Measurements from ENCODE around the gene IYD. TPM values are rescaled to one million over a fixed set of nuclear protein-coding genes. Genes with fewer than 3 reads are reported as not detected.

The IYD gene
- total and polyA plus RNA-seq, 7 experiments from 2014 or later: not detected

GRCh38 chr6:150394053-150394898 lies 25.5 kb downstream of the IYD start:
- Histone ChIP-seq H3K36me3 (ENCODE audit: control insufficient read depth in 2 of 3, insufficient read depth in 3 of 3, low read length in 3 of 3) (no peaks in the 10 kb centered on the region), H3K4me3 (ENCODE audit: low read length) (no peak overlapping the region), H3K9me3 (ENCODE audit: control insufficient read depth in 2 of 3, low read length in 3 of 3) (no peaks in the 10 kb centered on the region), H3K27me3 (ENCODE audit: control insufficient read depth in 2 of 2, insufficient read depth in 2 of 2, low read length in 2 of 2) (no peaks in the 10 kb centered on the region), H3K4me1 (ENCODE audit: control insufficient read depth in 2 of 2, insufficient read depth in 2 of 2, low read length in 2 of 2) (no peaks in the 10 kb centered on the region), H3K27ac (ENCODE audit: low read depth, low read length) (no peak overlapping the region)
- ATAC-seq (no peak), DNase-seq (no peak)
- Mint-ChIP-seq H3K9me3 (no peaks in the 10 kb centered on the region), H3K4me3 (no peak overlapping the region), H3K27ac (no peak overlapping the region), H3K4me1 (peaks cover 0 to 2% (median 0%) of the 10 kb centered on the region in 7 donors), H3K36me3 (no peaks in the 10 kb centered on the region), H3K27me3 (peaks cover 7 to 16% (median 12%) of the 10 kb centered on the region in 5 donors)
- CTCF ChIA-PET: interaction anchor here (0.6 to 1.6 kb wide), 3 partner anchors 10 to 1895 kb away, joined by 3 read pairs; no protein-coding TSS in a partner anchor
- intact Hi-C loops (cut with micrococcal nuclease): loop anchor here (2.0 to 10.0 kb wide), 2 partner anchors 313 to 459 kb away; no protein-coding TSS in a partner anchor
- POLR2A ChIA-PET: no interaction called here

GRCh38 chr6:150394899-150395295 lies 26.1 kb downstream of the IYD start:
- DNase-seq (no peak), ATAC-seq (no peak)
- H3K4me3 ChIP-seq (ENCODE audit: low read length): no peak overlapping the region
- H3K27me3 ChIP-seq (ENCODE audit: control insufficient read depth in 2 of 2, insufficient read depth in 2 of 2, low read length in 2 of 2): no peaks in the 10 kb centered on the region
- peak overlapping the region in 1 of 10 donors; percentile 6 for H3K4me3 Mint-ChIP-seq
- ChIA-PET CTCF (interaction anchor here (0.6 to 1.6 kb wide), 5 partner anchors 9 to 315 kb away, joined by 3 to 7 read pairs (median 3); no protein-coding TSS in a partner anchor), POLR2A (no interaction called here)
- no peaks in the 10 kb centered on the region for H3K4me1 ChIP-seq (ENCODE audit: control insufficient read depth in 2 of 2, insufficient read depth in 2 of 2, low read length in 2 of 2)
- peaks cover 0 to 2% (median 0%) of the 10 kb centered on the region in 7 donors for H3K4me1 Mint-ChIP-seq
- H3K9me3 ChIP-seq (ENCODE audit: control insufficient read depth in 2 of 3, low read length in 3 of 3): no peaks in the 10 kb centered on the region
- intact Hi-C loops (cut with micrococcal nuclease): loop anchor here (1.0 to 10.0 kb wide), 3 partner anchors 314 to 460 kb away; no protein-coding TSS in a partner anchor
- H3K36me3 Mint-ChIP-seq: no peaks in the 10 kb centered on the region
- no peak overlapping the region for H3K27ac ChIP-seq (ENCODE audit: low read depth, low read length)
- H3K27me3 Mint-ChIP-seq: peaks cover under 1 to 15% (median 9%) of the 10 kb centered on the region in 5 donors
- H3K27ac Mint-ChIP-seq: no peak overlapping the region
- no peaks in the 10 kb centered on the region for H3K36me3 ChIP-seq (ENCODE audit: control insufficient read depth in 2 of 3, insufficient read depth in 3 of 3, low read length in 3 of 3)
- H3K9me3 Mint-ChIP-seq: no peaks in the 10 kb centered on the region

DNA sequence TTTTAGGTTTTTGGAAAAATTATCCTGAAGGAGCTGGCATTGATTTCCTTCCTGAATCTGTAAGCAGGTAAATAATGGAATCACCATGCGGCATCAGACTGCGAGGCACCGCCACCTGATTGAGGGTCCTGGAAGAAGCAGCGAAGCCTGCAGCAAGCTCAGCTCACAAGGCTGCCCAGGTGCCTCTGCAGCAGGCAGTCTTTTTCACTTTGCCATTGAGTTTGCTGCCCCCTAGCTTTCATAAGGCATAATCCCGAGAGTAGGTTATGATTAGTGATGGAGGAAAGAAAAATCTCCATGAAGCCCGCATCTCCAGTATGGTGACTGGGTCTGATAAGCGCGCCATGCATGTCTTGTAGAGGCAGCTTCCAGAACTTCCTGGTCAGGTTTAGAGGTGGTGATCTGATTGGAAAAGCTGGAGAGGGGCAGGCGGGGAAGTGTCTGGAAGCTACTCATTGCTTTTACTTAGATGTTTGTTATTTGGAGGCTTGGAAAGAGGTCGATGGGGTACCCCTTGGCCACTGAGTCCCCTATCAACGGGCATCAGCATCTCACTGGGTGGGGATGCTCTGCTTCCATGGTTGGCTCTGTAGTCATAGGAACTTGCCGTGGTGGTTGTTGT lies 26.7 kb downstream of the IYD start:
- intact Hi-C loops (cut with micrococcal nuclease): loop anchor here (1.0 to 10.0 kb wide), 3 partner anchors 315 to 461 kb away; no protein-coding TSS in a partner anchor
- Histone ChIP-seq H3K4me3 (ENCODE audit: low read length) (no peak overlapping the region), H3K27ac (ENCODE audit: low read depth, low read length) (no peak overlapping the region), H3K36me3 (ENCODE audit: control insufficient read depth in 2 of 3, insufficient read depth in 3 of 3, low read length in 3 of 3) (no peaks in the 10 kb centered on the region), H3K4me1 (ENCODE audit: control insufficient read depth in 2 of 2, insufficient read depth in 2 of 2, low read length in 2 of 2) (no peaks in the 10 kb centered on the region), H3K9me3 (ENCODE audit: control insufficient read depth in 2 of 3, low read length in 3 of 3) (no peaks in the 10 kb centered on the region), H3K27me3 (ENCODE audit: control insufficient read depth in 2 of 2, insufficient read depth in 2 of 2, low read length in 2 of 2) (no peaks in the 10 kb centered on the region)
- POLR2A ChIA-PET: no interaction called here
- no peak overlapping the region for H3K27ac Mint-ChIP-seq
- no peaks in the 10 kb centered on the region for H3K9me3 Mint-ChIP-seq
- H3K4me3 Mint-ChIP-seq: no peak overlapping the region
- H3K4me1 Mint-ChIP-seq: peaks cover 0 to 2% (median 0%) of the 10 kb centered on the region in 7 donors
- CTCF ChIA-PET: interaction anchor here (0.6 to 1.6 kb wide), 6 partner anchors 8 to 420 kb away, joined by 3 to 7 read pairs (median 3); no protein-coding TSS in a partner anchor
- ATAC-seq (peak; percentile 66), DNase-seq (peak in 4 of 9 donors; percentile 14 to 27 (median 19))
- H3K36me3 Mint-ChIP-seq: no peaks in the 10 kb centered on the region
- H3K27me3 Mint-ChIP-seq: peaks cover 0 to 14% (median 11%) of the 10 kb centered on the region in 5 donors

DNA sequence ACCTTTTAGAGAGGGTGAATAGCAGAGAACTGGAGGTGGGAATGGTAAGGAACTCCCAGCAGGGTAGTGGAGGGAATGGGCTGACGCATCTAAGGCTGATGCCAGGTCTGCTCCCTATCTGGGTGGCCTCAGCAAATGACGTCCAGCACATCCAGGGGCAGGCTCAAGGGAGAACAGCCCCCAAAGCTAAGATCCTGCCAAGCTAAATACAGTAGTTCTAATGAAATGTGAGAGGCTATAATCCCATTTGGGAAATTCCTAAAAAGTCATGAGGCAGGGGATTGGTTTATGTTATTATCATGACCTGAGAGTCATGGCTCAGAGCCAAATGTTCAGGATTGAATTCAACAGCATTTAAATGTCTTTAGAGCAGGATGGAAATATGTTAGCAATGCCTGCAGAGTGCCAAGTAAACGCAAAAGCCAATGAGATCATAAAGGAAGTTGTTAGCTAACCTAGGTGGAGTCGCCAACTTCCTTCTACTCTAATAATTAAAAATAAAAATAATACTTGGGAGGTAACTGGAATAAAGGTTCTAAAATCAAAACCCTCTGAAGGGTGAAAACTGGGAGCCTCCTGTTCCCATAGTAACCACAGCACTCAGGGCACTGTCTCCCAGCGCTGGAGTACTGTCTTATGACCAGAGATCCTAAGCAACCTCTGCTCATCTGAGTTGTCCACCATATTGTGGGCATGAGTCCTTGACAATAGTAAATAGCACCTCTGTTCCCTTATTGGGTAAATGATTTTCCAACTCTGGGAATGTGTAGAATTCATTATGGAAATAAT lies 34.8 kb downstream of the IYD start:
- DNase-seq (no peak), ATAC-seq (no peak)
- no peak overlapping the region for H3K4me3 ChIP-seq (ENCODE audit: low read length)
- no peaks in the 10 kb centered on the region for H3K9me3 ChIP-seq (ENCODE audit: control insufficient read depth in 2 of 3, low read length in 3 of 3)
- ChIA-PET POLR2A (no interaction called here), CTCF (interaction anchor here (0.6 kb wide), 1 partner anchor 8 kb away, joined by 3 read pairs; no protein-coding TSS in a partner anchor)
- H3K27me3 ChIP-seq (ENCODE audit: control insufficient read depth in 2 of 2, insufficient read depth in 2 of 2, low read length in 2 of 2): peaks cover 0 to 3% of the 10 kb centered on the region in 2 donors
- H3K27ac ChIP-seq (ENCODE audit: low read depth, low read length): no peak overlapping the region
- H3K36me3 ChIP-seq (ENCODE audit: control insufficient read depth in 2 of 3, insufficient read depth in 3 of 3, low read length in 3 of 3): no peaks in the 10 kb centered on the region
- Mint-ChIP-seq H3K4me3 (no peak overlapping the region), H3K36me3 (no peaks in the 10 kb centered on the region), H3K27me3 (peaks cover 2 to 42% (median 26%) of the 10 kb centered on the region in 5 donors), H3K4me1 (no peaks in the 10 kb centered on the region), H3K9me3 (peaks cover 0 to 24% (median 9%) of the 10 kb centered on the region in 11 donors), H3K27ac (no peak overlapping the region)
- H3K4me1 ChIP-seq (ENCODE audit: control insufficient read depth in 2 of 2, insufficient read depth in 2 of 2, low read length in 2 of 2): no peaks in the 10 kb centered on the region
- intact Hi-C loops (cut with micrococcal nuclease): no loop called here

GRCh38 chr6:150406948-150407347 lies 38.1 kb downstream of the IYD start:
- Histone ChIP-seq H3K4me1 (ENCODE audit: control insufficient read depth in 2 of 2, insufficient read depth in 2 of 2, low read length in 2 of 2) (no peaks in the 10 kb centered on the region), H3K4me3 (ENCODE audit: low read length) (no peak overlapping the region), H3K36me3 (ENCODE audit: control insufficient read depth in 2 of 3, insufficient read depth in 3 of 3, low read length in 3 of 3) (no peaks in the 10 kb centered on the region), H3K9me3 (ENCODE audit: control insufficient read depth in 2 of 3, low read length in 3 of 3) (no peaks in the 10 kb centered on the region), H3K27ac (ENCODE audit: low read depth, low read length) (no peak overlapping the region), H3K27me3 (ENCODE audit: control insufficient read depth in 2 of 2, insufficient read depth in 2 of 2, low read length in 2 of 2) (peaks cover 0 to 1% of the 10 kb centered on the region in 2 donors)
- no peak overlapping the region for H3K4me3 Mint-ChIP-seq
- H3K9me3 Mint-ChIP-seq: peaks cover 0 to 24% (median 9%) of the 10 kb centered on the region in 11 donors
- intact Hi-C loops (cut with micrococcal nuclease): no loop called here
- POLR2A ChIA-PET: no interaction called here
- H3K4me1 Mint-ChIP-seq: no peaks in the 10 kb centered on the region
- no peaks in the 10 kb centered on the region for H3K36me3 Mint-ChIP-seq
- CTCF ChIA-PET: interaction anchor here (1.3 kb wide), 1 partner anchor 11 kb away, joined by 4 read pairs; no protein-coding TSS in a partner anchor
- ATAC-seq (no peak), DNase-seq (no peak)
- H3K27ac Mint-ChIP-seq: no peak overlapping the region
- H3K27me3 Mint-ChIP-seq: peaks cover 14 to 42% (median 28%) of the 10 kb centered on the region in 5 donors

DNA sequence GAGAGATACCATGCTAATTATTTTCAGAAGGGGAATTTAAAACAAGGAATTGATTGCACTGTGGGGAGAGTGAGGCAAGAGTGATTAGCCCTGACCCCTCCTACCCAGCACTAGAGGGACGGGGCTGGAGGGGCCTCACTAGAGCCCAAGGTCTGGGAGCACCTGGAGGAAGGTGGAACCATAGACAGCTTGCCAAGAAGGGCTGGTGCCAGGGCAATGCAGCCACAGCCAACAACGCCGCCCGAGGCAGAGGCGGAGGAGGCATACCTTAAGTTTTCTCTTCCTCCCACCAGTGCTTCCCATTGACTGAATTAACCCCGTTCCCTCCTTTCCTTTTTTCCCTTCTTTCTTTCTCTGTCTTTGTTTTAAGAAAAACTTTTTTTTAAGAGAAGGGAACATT lies 40.0 kb downstream of the IYD start:
- CTCF ChIA-PET: no interaction called here
- ATAC-seq (no peak), DNase-seq (no peak)
- intact Hi-C loops (cut with micrococcal nuclease): no loop called here
- Mint-ChIP-seq H3K27me3 (peaks cover 26 to 43% (median 38%) of the 10 kb centered on the region in 5 donors), H3K4me3 (no peak overlapping the region), H3K27ac (no peak overlapping the region), H3K36me3 (no peaks in the 10 kb centered on the region), H3K4me1 (no peaks in the 10 kb centered on the region), H3K9me3 (peaks cover 0 to 24% (median 9%) of the 10 kb centered on the region in 11 donors)
- H3K27me3 ChIP-seq (ENCODE audit: control insufficient read depth in 2 of 2, insufficient read depth in 2 of 2, low read length in 2 of 2): no peaks in the 10 kb centered on the region
- H3K27ac ChIP-seq (ENCODE audit: low read depth, low read length): no peak overlapping the region
- no peak overlapping the region for H3K4me3 ChIP-seq (ENCODE audit: low read length)
- no peaks in the 10 kb centered on the region for H3K9me3 ChIP-seq (ENCODE audit: control insufficient read depth in 2 of 3, low read length in 3 of 3)
- H3K36me3 ChIP-seq (ENCODE audit: control insufficient read depth in 2 of 3, insufficient read depth in 3 of 3, low read length in 3 of 3): no peaks in the 10 kb centered on the region
- no peaks in the 10 kb centered on the region for H3K4me1 ChIP-seq (ENCODE audit: control insufficient read depth in 2 of 2, insufficient read depth in 2 of 2, low read length in 2 of 2)
- POLR2A ChIA-PET: no interaction called here
